ENCODE measurements around the gene CD58. TPM values are rescaled to one million over a fixed set of nuclear protein-coding genes. Genes with fewer than 3 reads are reported as not detected.
"Not testable (repeated sequence)": the region's sequence is repeated elsewhere in the genome, so short reads cannot be mapped to it uniquely, and the experiment has no call there.

The CD58 gene
- polyA plus RNA-seq (2013): 34.5 TPM

DNA sequence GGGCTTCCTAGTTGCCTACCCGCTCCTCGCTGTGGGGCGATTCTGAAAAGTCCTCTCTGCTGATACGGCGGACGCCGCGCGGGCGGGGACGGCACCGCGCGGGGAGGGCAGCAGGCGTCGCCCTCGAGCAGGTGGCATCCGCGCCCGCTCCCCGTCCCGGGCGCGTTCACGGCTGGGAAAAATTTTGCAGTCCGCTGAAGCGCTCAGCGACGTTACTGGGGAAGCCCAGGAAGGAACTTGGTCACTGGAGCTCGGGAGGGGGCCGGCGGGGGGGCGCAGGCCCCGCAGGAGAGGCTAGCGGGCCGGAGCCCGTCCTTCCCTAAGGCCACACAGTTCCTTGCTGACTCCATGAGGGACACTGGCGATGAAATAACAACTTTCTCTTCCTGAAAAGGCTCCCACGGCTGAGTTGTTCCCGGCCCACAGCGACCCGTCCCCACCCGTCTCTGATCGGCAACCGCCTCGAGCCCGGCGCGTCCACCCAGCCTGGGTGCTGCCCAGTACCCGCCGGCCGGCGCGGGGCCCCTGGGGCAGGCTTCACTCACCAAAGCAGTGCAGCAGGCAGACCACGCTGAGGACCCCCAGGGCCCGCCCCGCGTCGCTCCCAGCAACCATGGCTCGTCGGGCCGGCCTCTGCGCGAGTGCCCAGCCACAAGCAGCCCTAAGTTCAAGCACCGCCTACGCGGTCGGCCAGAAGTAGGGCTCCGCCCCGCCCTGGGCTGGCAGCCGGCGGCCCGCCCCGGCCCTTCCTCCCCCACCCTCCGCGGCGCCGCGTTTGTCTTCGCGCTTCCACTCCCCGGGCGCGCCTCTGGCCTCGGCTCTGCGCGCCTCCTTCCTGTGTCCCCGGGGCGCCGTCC lies at the start of gene CD58:
Gene CD58, minus strand, starts transcription at position 669 of the 857 bp plus-strand sequence. Its CDS starts 54 bp downstream, at position 615.
- 0% methylated on average over 73 of the region's 90 CpGs for WGBS (ENCODE audit: insufficient coverage)
- peak within 1 kb of the TSS; percentile 36 to 88 for H3K27ac ChIP-seq (ENCODE audit: insufficient read depth in 1 of 2, low read depth in 1 of 2, low read length in 2 of 2, poor library complexity in 1 of 2, severe bottlenecking in 2 of 2)
- POLR2A ChIA-PET: interaction anchor here (1.0 kb wide), 1 partner anchor 66 kb away, joined by 6 read pairs; no protein-coding TSS in a partner anchor
- no peaks in the 10 kb centered on the region for H3K27me3 ChIP-seq (replicated peaks in 2 of 5; ENCODE audit: control insufficient read depth in 4 of 5, insufficient read depth in 5 of 5, low read length in 4 of 5)
- H3K4me1 ChIP-seq (ENCODE audit: control extremely low read depth in 1 of 4, control insufficient read depth in 4 of 4, insufficient read depth in 4 of 4, low read length in 3 of 4): peaks cover 0 to 41% (median 33%) of the 10 kb centered on the region in 4 experiments
- CTCF ChIA-PET: interaction anchor here (2.5 to 4.8 kb wide), 2 partner anchors 26 to 431 kb away, joined by 5 to 37 read pairs; no protein-coding TSS in a partner anchor
- H3K9me3 ChIP-seq (ENCODE audit: control extremely low read depth in 1 of 5, control insufficient read depth in 4 of 5, insufficient read depth in 2 of 5, low read depth in 1 of 5, low read length in 4 of 5): no peaks in the 10 kb centered on the region
- H3K36me3 ChIP-seq (ENCODE audit: control insufficient read depth in 4 of 4, insufficient read depth in 4 of 4, low read length in 3 of 4): no peaks in the 10 kb centered on the region
- peak; percentile 76 to 91 (median 88) for DNase-seq
- H3K4me3 ChIP-seq (ENCODE audit: control insufficient read depth in 1 of 7, extremely low read depth in 1 of 7, insufficient read depth in 4 of 7, low read depth in 2 of 7, low read length in 6 of 7): peak within 1 kb of the TSS; percentile 77 to 98 (median 89)

GRCh38 chr1:116620392-116620791 lies 49.6 kb upstream of the CD58 start:
- CTCF ChIA-PET; H3K27me3 ChIP-seq (replicated peaks in 2 of 5; ENCODE audit: control insufficient read depth in 4 of 5, insufficient read depth in 5 of 5, low read length in 4 of 5); H3K4me3 ChIP-seq (ENCODE audit: control insufficient read depth in 1 of 7, extremely low read depth in 1 of 7, insufficient read depth in 4 of 7, low read depth in 2 of 7, low read length in 6 of 7); H3K4me1 ChIP-seq (ENCODE audit: control extremely low read depth in 1 of 4, control insufficient read depth in 4 of 4, insufficient read depth in 4 of 4, low read length in 3 of 4); DNase-seq; POLR2A ChIA-PET; H3K27ac ChIP-seq (ENCODE audit: insufficient read depth in 1 of 2, low read depth in 1 of 2, low read length in 2 of 2, poor library complexity in 1 of 2, severe bottlenecking in 2 of 2); H3K9me3 ChIP-seq (ENCODE audit: control extremely low read depth in 1 of 5, control insufficient read depth in 4 of 5, insufficient read depth in 2 of 5, low read depth in 1 of 5, low read length in 4 of 5); H3K36me3 ChIP-seq (ENCODE audit: control insufficient read depth in 4 of 4, insufficient read depth in 4 of 4, low read length in 3 of 4): not testable (repeated sequence)
- WGBS (ENCODE audit: insufficient coverage): no CpG with 5 or more reads among the region's 3 CpGs

DNA sequence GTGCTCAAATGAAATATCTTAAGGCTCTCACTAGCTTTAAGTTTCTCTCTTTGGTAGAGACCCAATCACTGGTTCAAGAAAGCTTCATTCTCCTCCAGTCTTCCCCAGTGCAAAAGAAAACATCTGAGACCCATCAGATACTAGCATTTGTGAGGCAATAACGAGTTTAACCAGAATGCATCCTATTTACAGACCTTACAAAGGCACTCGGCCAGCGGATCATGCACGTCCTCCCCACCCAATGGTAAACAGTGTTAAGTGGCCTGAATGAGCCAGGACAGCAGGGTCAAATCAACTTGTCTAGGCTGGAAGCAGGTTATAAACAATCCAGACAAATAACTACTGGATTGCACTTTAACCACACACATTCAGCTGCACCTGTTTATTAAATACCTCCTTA lies 48.3 kb upstream of the CD58 start:
- CTCF ChIA-PET; H3K27ac ChIP-seq (ENCODE audit: insufficient read depth in 1 of 2, low read depth in 1 of 2, low read length in 2 of 2, poor library complexity in 1 of 2, severe bottlenecking in 2 of 2); H3K4me1 ChIP-seq (ENCODE audit: control extremely low read depth in 1 of 4, control insufficient read depth in 4 of 4, insufficient read depth in 4 of 4, low read length in 3 of 4); H3K27me3 ChIP-seq (replicated peaks in 2 of 5; ENCODE audit: control insufficient read depth in 4 of 5, insufficient read depth in 5 of 5, low read length in 4 of 5); H3K9me3 ChIP-seq (ENCODE audit: control extremely low read depth in 1 of 5, control insufficient read depth in 4 of 5, insufficient read depth in 2 of 5, low read depth in 1 of 5, low read length in 4 of 5); H3K36me3 ChIP-seq (ENCODE audit: control insufficient read depth in 4 of 4, insufficient read depth in 4 of 4, low read length in 3 of 4); POLR2A ChIA-PET; H3K4me3 ChIP-seq (ENCODE audit: control insufficient read depth in 1 of 7, extremely low read depth in 1 of 7, insufficient read depth in 4 of 7, low read depth in 2 of 7, low read length in 6 of 7); DNase-seq: not testable (repeated sequence)
- WGBS (ENCODE audit: insufficient coverage): 84% methylated on average over 4 of the region's 4 CpGs

DNA sequence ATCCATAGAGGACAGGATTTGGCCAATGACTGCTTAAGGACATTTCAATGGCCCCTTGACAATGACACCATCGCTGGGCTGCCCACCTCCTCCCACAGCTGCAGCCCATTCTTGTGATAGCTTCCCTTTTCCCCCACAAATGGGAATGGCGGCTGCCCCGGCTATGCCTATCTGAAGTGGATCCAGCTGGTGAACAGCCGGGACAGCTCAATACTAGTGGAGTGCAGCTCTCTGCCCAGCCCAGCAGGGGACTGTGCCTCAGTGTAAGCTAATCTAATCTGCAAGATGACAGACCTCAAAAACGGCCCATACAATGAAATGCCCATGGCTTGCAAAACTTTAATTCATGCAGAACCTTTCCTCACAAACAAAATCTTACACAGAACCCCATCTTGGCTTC lies 47.0 kb upstream of the CD58 start:
- 100% methylated on average over 1 of the region's 5 CpGs for WGBS (ENCODE audit: insufficient coverage)
- H3K9me3 ChIP-seq (ENCODE audit: control extremely low read depth in 1 of 5, control insufficient read depth in 4 of 5, insufficient read depth in 2 of 5, low read depth in 1 of 5, low read length in 4 of 5); H3K27ac ChIP-seq (ENCODE audit: insufficient read depth in 1 of 2, low read depth in 1 of 2, low read length in 2 of 2, poor library complexity in 1 of 2, severe bottlenecking in 2 of 2); H3K27me3 ChIP-seq (replicated peaks in 2 of 5; ENCODE audit: control insufficient read depth in 4 of 5, insufficient read depth in 5 of 5, low read length in 4 of 5); H3K36me3 ChIP-seq (ENCODE audit: control insufficient read depth in 4 of 4, insufficient read depth in 4 of 4, low read length in 3 of 4); POLR2A ChIA-PET; CTCF ChIA-PET; H3K4me1 ChIP-seq (ENCODE audit: control extremely low read depth in 1 of 4, control insufficient read depth in 4 of 4, insufficient read depth in 4 of 4, low read length in 3 of 4); H3K4me3 ChIP-seq (ENCODE audit: control insufficient read depth in 1 of 7, extremely low read depth in 1 of 7, insufficient read depth in 4 of 7, low read depth in 2 of 7, low read length in 6 of 7); DNase-seq: not testable (repeated sequence)

DNA sequence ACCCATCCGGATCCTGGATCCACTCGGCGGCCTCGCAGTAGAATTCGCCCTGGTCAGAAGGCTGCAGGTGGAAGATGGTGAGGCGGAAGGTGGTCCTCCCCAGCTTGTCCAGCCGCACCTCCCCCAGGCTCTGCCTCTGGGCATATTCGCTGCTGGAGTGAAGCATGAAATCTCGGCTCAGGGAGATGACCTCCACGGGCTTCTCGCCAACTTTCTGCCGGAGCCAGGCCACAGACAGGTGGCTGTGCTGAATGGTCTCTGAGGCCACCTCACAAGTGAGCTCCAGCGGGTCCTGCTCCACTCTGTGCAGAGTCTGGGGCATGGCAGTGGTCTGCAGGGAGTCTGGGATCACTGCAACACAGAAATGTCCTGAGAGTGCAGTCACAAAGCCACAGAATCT lies 43.0 kb upstream of the CD58 start:
- H3K4me3 ChIP-seq (ENCODE audit: control insufficient read depth in 1 of 7, extremely low read depth in 1 of 7, insufficient read depth in 4 of 7, low read depth in 2 of 7, low read length in 6 of 7); CTCF ChIA-PET: not testable (repeated sequence)

GRCh38 chr1:116609801-116610371 lies 39.1 kb upstream of the CD58 start:
- POLR2A ChIA-PET; H3K4me1 ChIP-seq (ENCODE audit: control extremely low read depth in 1 of 4, control insufficient read depth in 4 of 4, insufficient read depth in 4 of 4, low read length in 3 of 4); DNase-seq; H3K4me3 ChIP-seq (ENCODE audit: control insufficient read depth in 1 of 7, extremely low read depth in 1 of 7, insufficient read depth in 4 of 7, low read depth in 2 of 7, low read length in 6 of 7); H3K36me3 ChIP-seq (ENCODE audit: control insufficient read depth in 4 of 4, insufficient read depth in 4 of 4, low read length in 3 of 4); CTCF ChIA-PET; H3K9me3 ChIP-seq (ENCODE audit: control extremely low read depth in 1 of 5, control insufficient read depth in 4 of 5, insufficient read depth in 2 of 5, low read depth in 1 of 5, low read length in 4 of 5); H3K27ac ChIP-seq (ENCODE audit: insufficient read depth in 1 of 2, low read depth in 1 of 2, low read length in 2 of 2, poor library complexity in 1 of 2, severe bottlenecking in 2 of 2): not testable (repeated sequence)
- WGBS (ENCODE audit: insufficient coverage): 65% methylated on average over 2 of the region's 6 CpGs
- H3K27me3 ChIP-seq (replicated peaks in 2 of 5; ENCODE audit: control insufficient read depth in 4 of 5, insufficient read depth in 5 of 5, low read length in 4 of 5): peaks cover 0 to 21% (median 0%) of the 10 kb centered on the region in 5 experiments

More for the DNA sequence above, 43.0 kb upstream of the CD58 start:
- H3K9me3 ChIP-seq (ENCODE audit: control extremely low read depth in 1 of 5, control insufficient read depth in 4 of 5, insufficient read depth in 2 of 5, low read depth in 1 of 5, low read length in 4 of 5); DNase-seq; H3K27ac ChIP-seq (ENCODE audit: insufficient read depth in 1 of 2, low read depth in 1 of 2, low read length in 2 of 2, poor library complexity in 1 of 2, severe bottlenecking in 2 of 2); H3K27me3 ChIP-seq (replicated peaks in 2 of 5; ENCODE audit: control insufficient read depth in 4 of 5, insufficient read depth in 5 of 5, low read length in 4 of 5); H3K4me1 ChIP-seq (ENCODE audit: control extremely low read depth in 1 of 4, control insufficient read depth in 4 of 4, insufficient read depth in 4 of 4, low read length in 3 of 4); H3K36me3 ChIP-seq (ENCODE audit: control insufficient read depth in 4 of 4, insufficient read depth in 4 of 4, low read length in 3 of 4); POLR2A ChIA-PET: not testable (repeated sequence)
- WGBS (ENCODE audit: insufficient coverage): 91% methylated on average over 7 of the region's 13 CpGs

- H3K9me3 ChIP-seq (ENCODE audit: control extremely low read depth in 1 of 5, control insufficient read depth in 4 of 5, insufficient read depth in 2 of 5, low read depth in 1 of 5, low read length in 4 of 5); H3K4me1 ChIP-seq (ENCODE audit: control extremely low read depth in 1 of 4, control insufficient read depth in 4 of 4, insufficient read depth in 4 of 4, low read length in 3 of 4); H3K4me3 ChIP-seq (ENCODE audit: control insufficient read depth in 1 of 7, extremely low read depth in 1 of 7, insufficient read depth in 4 of 7, low read depth in 2 of 7, low read length in 6 of 7); H3K36me3 ChIP-seq (ENCODE audit: control insufficient read depth in 4 of 4, insufficient read depth in 4 of 4, low read length in 3 of 4); POLR2A ChIA-PET; DNase-seq; CTCF ChIA-PET; H3K27ac ChIP-seq (ENCODE audit: insufficient read depth in 1 of 2, low read depth in 1 of 2, low read length in 2 of 2, poor library complexity in 1 of 2, severe bottlenecking in 2 of 2): not testable (repeated sequence)
- H3K27me3 ChIP-seq (replicated peaks in 2 of 5; ENCODE audit: control insufficient read depth in 4 of 5, insufficient read depth in 5 of 5, low read length in 4 of 5): peaks cover 0 to 27% (median 2%) of the 10 kb centered on the region in 5 experiments
- WGBS (ENCODE audit: insufficient coverage): no CpG with 5 or more reads among the region's 2 CpGs
These were observed 38.0 kb upstream of the CD58 start for GRCh38 chr1:116608841-116609240.

Data from common myeloid progenitor, CD34-positive (primary cell).